22Rv1 (cell line): ENCODE results near the gene SCN1A.

Experiments
- H3K27ac ChIP-seq: fragments of 450-650 bp; 2 replicates; pipeline ENCODE4 v1.5.1; 2017
- CTCF ChIP-seq: fragments of 450-650 bp; IDR thresholded peaks from 2 replicates; pipeline ENCODE4 v1.5.1; 2017; ENCODE audit warnings: mild to moderate bottlenecking
- ZFX ChIP-seq: fragments of 450-650 bp; IDR thresholded peaks from 2 replicates; pipeline ENCODE4 v1.6.1; 2017; ENCODE audit warnings: antibody characterized with exemption, borderline replicate concordance

The SCN1A gene

GRCh38 chr2:166081131-166081632 lies 46.6 kb downstream of the SCN1A start:
- no peak overlapping the region for H3K27ac ChIP-seq
- no peak for TF ChIP-seq ZFX
- no peak for TF ChIP-seq CTCF

DNA sequence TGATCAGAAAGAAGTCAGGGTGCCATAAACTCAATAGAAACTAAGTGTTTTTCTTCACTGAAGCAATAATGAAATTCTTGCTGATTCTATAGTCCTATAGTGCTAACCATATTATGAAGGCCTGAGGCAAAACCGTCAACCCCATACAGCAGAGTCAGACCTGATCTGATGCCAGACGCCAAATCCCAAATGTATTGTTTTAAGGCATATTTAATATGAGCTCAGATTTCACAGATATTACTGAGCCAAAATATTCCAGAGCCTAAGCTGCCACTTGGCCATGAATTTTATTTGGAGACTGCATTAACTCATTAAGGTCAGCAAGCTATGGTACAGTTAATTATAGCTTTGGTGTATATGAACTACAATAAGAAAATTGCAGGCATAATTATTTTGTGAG lies 53.4 kb downstream of the SCN1A start:
- TF ChIP-seq CTCF: no peak
- no peak for TF ChIP-seq ZFX
- H3K27ac ChIP-seq: no peak overlapping the region

GRCh38 chr2:166074011-166074410 lies 53.8 kb downstream of the SCN1A start:
- H3K27ac ChIP-seq: no peak overlapping the region
- TF ChIP-seq ZFX (no peak), CTCF (no peak)

DNA sequence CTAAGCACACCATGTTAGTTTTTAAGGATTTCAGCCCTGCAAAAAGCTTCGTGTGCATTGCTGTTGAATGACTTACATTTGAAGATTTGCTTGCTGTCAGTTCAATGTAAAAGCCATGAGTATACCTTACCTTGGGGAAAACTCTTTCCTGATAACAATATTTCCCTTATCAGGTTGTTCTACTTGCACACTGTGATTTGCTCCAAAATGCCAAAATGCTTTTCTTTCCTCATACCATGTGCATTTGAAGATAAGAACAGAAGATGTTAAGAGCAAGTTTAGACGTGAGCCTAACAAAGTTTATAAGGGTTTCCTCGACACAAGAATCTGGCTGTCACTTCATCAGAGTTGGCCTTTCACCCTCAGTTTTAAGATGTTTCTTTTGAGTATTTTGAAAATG lies 57.6 kb downstream of the SCN1A start:
- TF ChIP-seq CTCF: no peak
- no peak for TF ChIP-seq ZFX
- no peak overlapping the region for H3K27ac ChIP-seq

DNA sequence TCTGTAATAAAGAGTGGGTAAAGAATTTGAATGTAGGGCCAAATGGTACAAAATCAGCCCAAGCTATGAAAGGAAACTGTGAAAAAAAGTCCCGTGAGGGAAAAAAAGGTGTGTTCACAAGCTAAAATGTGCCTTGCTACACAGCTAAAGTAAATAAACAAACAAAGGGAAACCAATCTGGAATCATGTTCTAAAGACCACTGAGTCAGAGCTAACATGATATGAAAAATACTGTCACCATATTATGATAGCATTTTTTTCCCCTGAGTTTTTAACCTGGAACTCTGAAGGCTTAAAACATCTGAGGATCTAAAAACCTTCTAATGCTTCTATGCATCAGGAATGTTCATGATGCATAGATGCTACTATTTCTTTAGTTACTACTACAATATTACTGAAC lies 58.8 kb downstream of the SCN1A start:
- TF ChIP-seq CTCF (no peak), ZFX (no peak)

GRCh38 chr2:166067229-166067628 lies 60.6 kb downstream of the SCN1A start:
- TF ChIP-seq CTCF: no peak
- TF ChIP-seq ZFX: no peak
- no peak overlapping the region for H3K27ac ChIP-seq

More for the DNA sequence above, 58.8 kb downstream of the SCN1A start:
- H3K27ac ChIP-seq: no peak overlapping the region

DNA sequence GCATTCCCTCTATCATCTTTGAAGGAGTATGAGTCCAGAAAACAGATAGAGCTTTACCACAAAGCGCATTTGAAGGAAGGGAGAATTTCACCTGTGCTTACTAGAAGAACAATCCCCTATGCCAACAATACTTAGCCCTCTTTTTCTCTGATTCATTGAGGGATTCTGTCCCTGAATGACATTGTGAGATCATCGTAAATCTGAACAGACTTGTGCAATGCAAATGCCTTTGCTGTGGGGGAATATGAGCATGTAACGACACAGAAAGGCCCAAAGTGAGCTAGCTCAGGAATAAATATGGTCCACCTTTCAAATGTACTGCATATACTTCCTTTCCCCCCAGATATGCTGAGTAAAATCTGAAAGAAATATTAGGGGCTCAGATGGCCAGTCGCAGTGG lies 67.6 kb downstream of the SCN1A start:
- H3K27ac ChIP-seq: no peak overlapping the region
- TF ChIP-seq ZFX (no peak), CTCF (no peak)
